Epithelial cell of esophagus (primary cell): ENCODE data around the gene BICC1.

Source experiments
- DNase-seq: peaks from one replicate; pipeline ENCODE4 v3.0.0; 2010; ENCODE audit warnings: low read depth
- H3K4me3 ChIP-seq: 2 replicates; pipeline ENCODE4 v1.5.1; 2011; ENCODE audit warnings: mild to moderate bottlenecking, low read length, control low read depth
- TF ChIP-seq, protein P1 (sequence below): IDR thresholded peaks from 2 replicates; pipeline ENCODE4 v1.5.1; 2011; ENCODE audit warnings: low read depth, mild to moderate bottlenecking, low read length, control low read depth, inconsistent platforms; ENCODE audit not compliant: insufficient read depth; ENCODE audit errors: missing control alignments

BICC1 gene

GRCh38 chr10:58631715-58632114 lies 119.0 kb downstream of the BICC1 start:
- no peak for DNase-seq
- no peak overlapping the region for H3K4me3 ChIP-seq
- TF ChIP-seq, protein P1, sequence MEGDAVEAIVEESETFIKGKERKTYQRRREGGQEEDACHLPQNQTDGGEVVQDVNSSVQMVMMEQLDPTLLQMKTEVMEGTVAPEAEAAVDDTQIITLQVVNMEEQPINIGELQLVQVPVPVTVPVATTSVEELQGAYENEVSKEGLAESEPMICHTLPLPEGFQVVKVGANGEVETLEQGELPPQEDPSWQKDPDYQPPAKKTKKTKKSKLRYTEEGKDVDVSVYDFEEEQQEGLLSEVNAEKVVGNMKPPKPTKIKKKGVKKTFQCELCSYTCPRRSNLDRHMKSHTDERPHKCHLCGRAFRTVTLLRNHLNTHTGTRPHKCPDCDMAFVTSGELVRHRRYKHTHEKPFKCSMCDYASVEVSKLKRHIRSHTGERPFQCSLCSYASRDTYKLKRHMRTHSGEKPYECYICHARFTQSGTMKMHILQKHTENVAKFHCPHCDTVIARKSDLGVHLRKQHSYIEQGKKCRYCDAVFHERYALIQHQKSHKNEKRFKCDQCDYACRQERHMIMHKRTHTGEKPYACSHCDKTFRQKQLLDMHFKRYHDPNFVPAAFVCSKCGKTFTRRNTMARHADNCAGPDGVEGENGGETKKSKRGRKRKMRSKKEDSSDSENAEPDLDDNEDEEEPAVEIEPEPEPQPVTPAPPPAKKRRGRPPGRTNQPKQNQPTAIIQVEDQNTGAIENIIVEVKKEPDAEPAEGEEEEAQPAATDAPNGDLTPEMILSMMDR: no peak

DNA sequence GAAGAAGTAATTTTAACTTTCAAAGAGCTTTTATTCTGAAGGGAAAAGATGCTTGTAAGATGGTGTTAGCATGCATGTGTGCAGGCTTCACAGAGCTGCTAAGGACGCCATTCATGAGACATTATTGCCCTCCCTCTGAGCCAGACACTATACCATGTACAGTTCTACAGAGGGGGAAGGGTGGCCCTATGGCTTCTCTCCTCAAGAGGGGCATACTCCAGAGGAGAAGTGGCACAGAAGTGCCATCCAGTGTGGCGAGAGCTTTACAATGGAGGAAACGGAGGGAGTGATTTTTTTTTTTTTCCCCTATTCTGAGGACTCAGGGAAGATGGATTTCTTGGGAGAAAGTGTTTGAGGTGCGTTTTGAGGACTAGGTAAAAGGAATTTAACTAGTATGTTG lies 119.5 kb downstream of the BICC1 start:
- DNase-seq: no peak
- TF ChIP-seq, protein P1: no peak
- no peak overlapping the region for H3K4me3 ChIP-seq

DNA sequence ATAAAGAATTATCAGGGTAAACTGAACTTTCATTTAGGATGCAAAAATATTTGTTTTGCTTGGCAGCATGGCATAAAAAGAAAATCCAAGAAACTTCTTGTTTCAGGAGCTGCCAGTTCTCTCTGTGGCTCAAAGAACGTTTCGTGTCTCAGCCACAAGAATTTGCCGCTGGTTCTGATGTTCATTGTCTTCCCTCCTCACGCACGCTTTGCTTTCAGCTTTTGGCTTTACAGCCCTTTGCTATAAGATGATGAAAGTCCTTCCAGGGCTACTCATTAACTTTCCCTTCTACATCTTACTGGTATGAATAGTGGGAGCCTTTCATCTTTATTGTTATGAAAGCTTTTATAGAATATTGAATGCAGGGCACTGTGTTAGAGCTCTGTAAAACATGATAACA lies 124.7 kb downstream of the BICC1 start:
- no peak overlapping the region for H3K4me3 ChIP-seq
- TF ChIP-seq, protein P1: no peak
- DNase-seq: no peak

- DNase-seq: no peak
- H3K4me3 ChIP-seq: no peak overlapping the region
- TF ChIP-seq, protein P1: no peak
Measured at GRCh38 chr10:58638388-58638787, 125.7 kb downstream of the BICC1 start.

GRCh38 chr10:58641095-58641531 lies 128.4 kb downstream of the BICC1 start:
- no peak overlapping the region for H3K4me3 ChIP-seq
- TF ChIP-seq, protein P1: peak; percentile 41
- DNase-seq: peak; percentile 68

DNA sequence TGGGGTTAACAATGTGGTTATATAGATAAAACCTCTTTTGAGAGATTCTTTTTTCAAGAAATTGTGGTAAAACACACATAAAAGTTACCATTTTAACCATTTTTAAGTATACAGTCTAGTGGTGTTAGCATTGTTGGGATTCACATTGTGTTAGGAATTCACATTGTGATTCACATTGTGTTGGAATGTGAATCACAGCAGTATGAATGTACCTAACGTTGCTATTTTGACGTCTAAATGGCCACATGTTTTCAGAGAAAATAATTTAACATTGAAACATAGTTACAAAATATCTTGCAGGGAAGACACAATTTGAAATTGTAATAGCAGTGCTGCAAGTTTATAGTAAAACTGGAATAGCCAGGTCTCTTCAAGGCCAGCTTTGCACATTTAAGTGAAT lies 129.0 kb downstream of the BICC1 start:
- no peak overlapping the region for H3K4me3 ChIP-seq
- TF ChIP-seq, protein P1: no peak
- DNase-seq: peak; percentile 66

GRCh38 chr10:58642283-58642682 lies 129.6 kb downstream of the BICC1 start:
- H3K4me3 ChIP-seq: no peak overlapping the region
- DNase-seq: no peak
- TF ChIP-seq, protein P1: no peak
